Measurements from ENCODE around the gene NPHP1. TPM values are rescaled to one million over a fixed set of nuclear protein-coding genes. Genes with fewer than 3 reads are reported as not detected.

NPHP1 gene
- total RNA-seq, 1 donor from 2014 or later: 5.7 TPM

- H3K4me1 Mint-ChIP-seq (ENCODE audit: unreplicated experiment): peaks cover 25% of the 10 kb centered on the region
- H3K27ac Mint-ChIP-seq (ENCODE audit: unreplicated experiment): no peak overlapping the region
- H3K4me3 Mint-ChIP-seq (ENCODE audit: unreplicated experiment): no peak overlapping the region
- peaks cover 11% of the 10 kb centered on the region for H3K27me3 Mint-ChIP-seq (ENCODE audit: unreplicated experiment)
- TF ChIP-seq, protein P1, sequence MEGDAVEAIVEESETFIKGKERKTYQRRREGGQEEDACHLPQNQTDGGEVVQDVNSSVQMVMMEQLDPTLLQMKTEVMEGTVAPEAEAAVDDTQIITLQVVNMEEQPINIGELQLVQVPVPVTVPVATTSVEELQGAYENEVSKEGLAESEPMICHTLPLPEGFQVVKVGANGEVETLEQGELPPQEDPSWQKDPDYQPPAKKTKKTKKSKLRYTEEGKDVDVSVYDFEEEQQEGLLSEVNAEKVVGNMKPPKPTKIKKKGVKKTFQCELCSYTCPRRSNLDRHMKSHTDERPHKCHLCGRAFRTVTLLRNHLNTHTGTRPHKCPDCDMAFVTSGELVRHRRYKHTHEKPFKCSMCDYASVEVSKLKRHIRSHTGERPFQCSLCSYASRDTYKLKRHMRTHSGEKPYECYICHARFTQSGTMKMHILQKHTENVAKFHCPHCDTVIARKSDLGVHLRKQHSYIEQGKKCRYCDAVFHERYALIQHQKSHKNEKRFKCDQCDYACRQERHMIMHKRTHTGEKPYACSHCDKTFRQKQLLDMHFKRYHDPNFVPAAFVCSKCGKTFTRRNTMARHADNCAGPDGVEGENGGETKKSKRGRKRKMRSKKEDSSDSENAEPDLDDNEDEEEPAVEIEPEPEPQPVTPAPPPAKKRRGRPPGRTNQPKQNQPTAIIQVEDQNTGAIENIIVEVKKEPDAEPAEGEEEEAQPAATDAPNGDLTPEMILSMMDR (IDR thresholded peaks at IDR 0.05; ENCODE audit: unreplicated experiment): no peak
- no peaks in the 10 kb centered on the region for H3K36me3 Mint-ChIP-seq (ENCODE audit: low read depth, unreplicated experiment)
- DNase-seq (ENCODE audit: low spot score): no peak
- no peaks in the 10 kb centered on the region for H3K9me3 Mint-ChIP-seq (ENCODE audit: unreplicated experiment)
Observed at GRCh38 chr2:110105608-110106467, 99.0 kb downstream of the NPHP1 start.

DNA sequence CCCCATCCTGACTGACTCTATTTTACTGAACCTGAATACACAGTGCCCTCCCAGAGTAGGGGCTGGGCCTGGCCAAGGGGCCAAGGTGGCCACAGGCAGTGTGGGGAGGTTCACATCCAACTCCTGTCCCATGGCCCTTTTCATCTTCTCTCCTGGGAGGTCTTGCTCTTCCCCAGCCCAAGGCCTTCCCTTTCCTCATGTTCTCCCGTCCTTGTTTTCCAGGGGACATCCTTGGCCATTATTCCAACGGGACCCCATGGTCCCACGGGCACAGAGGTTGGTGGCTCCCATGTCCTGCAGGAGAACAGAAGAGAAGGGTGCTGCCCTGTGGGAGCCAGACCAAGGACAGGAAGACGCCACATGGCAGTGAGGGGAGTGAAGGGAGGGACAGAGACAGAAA is 99.6 kb downstream of the NPHP1 start:
- H3K9me3 Mint-ChIP-seq (ENCODE audit: unreplicated experiment): no peaks in the 10 kb centered on the region
- H3K4me1 Mint-ChIP-seq (ENCODE audit: unreplicated experiment): peaks cover 28% of the 10 kb centered on the region
- DNase-seq (ENCODE audit: low spot score): no peak
- TF ChIP-seq, protein P1 (IDR thresholded peaks at IDR 0.05; ENCODE audit: unreplicated experiment): no peak
- peaks cover 12% of the 10 kb centered on the region for H3K27me3 Mint-ChIP-seq (ENCODE audit: unreplicated experiment)
- no peak overlapping the region for H3K4me3 Mint-ChIP-seq (ENCODE audit: unreplicated experiment)
- H3K27ac Mint-ChIP-seq (ENCODE audit: unreplicated experiment): no peak overlapping the region
- H3K36me3 Mint-ChIP-seq (ENCODE audit: low read depth, unreplicated experiment): no peaks in the 10 kb centered on the region

DNA sequence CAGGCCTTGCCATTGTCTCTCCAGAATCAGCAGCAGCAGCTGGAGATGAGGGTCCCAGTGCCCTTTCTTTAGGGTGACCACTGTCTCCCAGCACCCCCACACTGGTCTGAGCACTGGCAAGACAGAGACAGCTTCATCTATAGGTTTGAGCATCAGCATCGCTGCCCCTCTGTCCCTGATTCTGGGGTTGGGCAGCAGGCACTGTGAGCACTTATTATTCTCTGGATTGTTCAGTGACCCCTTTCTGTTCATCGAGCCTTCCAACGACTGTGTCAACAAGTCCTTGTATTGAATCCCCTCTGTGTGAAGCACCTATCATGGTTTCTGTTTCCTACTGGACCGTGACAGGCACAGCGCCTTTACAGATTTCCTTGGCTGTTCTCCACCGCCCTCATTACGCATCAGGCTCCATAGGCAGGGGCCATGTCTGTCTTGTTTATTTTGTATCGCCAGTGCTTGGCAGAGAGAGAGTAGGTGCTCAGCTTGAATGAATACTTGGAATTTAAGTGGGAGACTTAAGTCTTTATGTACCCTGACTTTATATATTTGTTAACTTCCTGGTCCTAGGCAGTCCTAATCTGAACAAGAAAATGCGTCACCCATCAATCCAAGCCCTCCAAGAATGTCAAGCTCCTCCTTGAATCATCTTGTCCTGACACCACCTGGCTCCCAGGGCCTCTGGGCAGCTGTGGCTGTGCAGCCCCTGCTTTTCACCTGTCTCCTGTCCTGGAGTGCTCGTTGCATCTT is 100.6 kb downstream of the NPHP1 start:
- Mint-ChIP-seq H3K27me3 (ENCODE audit: unreplicated experiment) (peaks cover 19% of the 10 kb centered on the region), H3K36me3 (ENCODE audit: low read depth, unreplicated experiment) (no peaks in the 10 kb centered on the region), H3K4me1 (ENCODE audit: unreplicated experiment) (peaks cover 38% of the 10 kb centered on the region), H3K4me3 (ENCODE audit: unreplicated experiment) (no peak overlapping the region), H3K27ac (ENCODE audit: unreplicated experiment) (peak overlapping the region; percentile 75), H3K9me3 (ENCODE audit: unreplicated experiment) (no peaks in the 10 kb centered on the region)
- TF ChIP-seq, protein P1 (IDR thresholded peaks at IDR 0.05; ENCODE audit: unreplicated experiment): no peak
- no peak for DNase-seq (ENCODE audit: low spot score)

- Mint-ChIP-seq H3K36me3 (ENCODE audit: low read depth, unreplicated experiment) (no peaks in the 10 kb centered on the region), H3K4me1 (ENCODE audit: unreplicated experiment) (peaks cover 41% of the 10 kb centered on the region), H3K4me3 (ENCODE audit: unreplicated experiment) (no peak overlapping the region), H3K27me3 (ENCODE audit: unreplicated experiment) (peaks cover 19% of the 10 kb centered on the region), H3K9me3 (ENCODE audit: unreplicated experiment) (no peaks in the 10 kb centered on the region), H3K27ac (ENCODE audit: unreplicated experiment) (peak overlapping the region; percentile 100)
- DNase-seq (ENCODE audit: low spot score): no peak
- TF ChIP-seq, protein P1 (IDR thresholded peaks at IDR 0.05; ENCODE audit: unreplicated experiment): no peak
Observed at GRCh38 chr2:110103061-110103961, 101.5 kb downstream of the NPHP1 start.

Data from endothelial cell (in vitro differentiated cells).